OCI-LY1 (cell line): Measurements from ENCODE around the gene SPRR2F.
"Not testable (repeated sequence)": the region's sequence is repeated elsewhere in the genome, so short reads cannot be mapped to it uniquely, and the experiment has no call there.

Experiments used
- H2AFZ ChIP-seq: fragments of 200-600 bp; sonication (generic), shearing (Covaris generic); 2 replicates; pipeline ENCODE4 v1.6.0; 2014; ENCODE audit warnings: antibody characterized with exemption, mild to moderate bottlenecking, low read length
- H3F3A ChIP-seq: fragments of 200-600 bp; sonication (generic), shearing (Covaris generic); 2 replicates; pipeline ENCODE4 v1.6.0; 2014; ENCODE audit warnings: mild to moderate bottlenecking, antibody characterized with exemption, low read length, moderate library complexity; ENCODE audit not compliant: insufficient read depth
- H3K27ac ChIP-seq: fragments of 200-600 bp; sonication (generic); 2 replicates; pipeline ENCODE4 v1.5.1; 2014; ENCODE audit warnings: low read length, mixed run types, mild to moderate bottlenecking, low read depth; ENCODE audit not compliant: poor library complexity, severe bottlenecking
- H3K27me3 ChIP-seq: fragments of 200-600 bp; sonication (generic); 2 replicates; pipeline ENCODE4 v1.6.0; 2014; ENCODE audit warnings: antibody characterized with exemption, mild to moderate bottlenecking, low read length, moderate library complexity; ENCODE audit not compliant: insufficient read depth
- H3K36me3 ChIP-seq: fragments of 200-600 bp; sonication (generic); 2 replicates; pipeline ENCODE4 v1.6.1; 2014; ENCODE audit warnings: mild to moderate bottlenecking, antibody characterized with exemption, low read length, moderate library complexity, mixed read lengths; ENCODE audit not compliant: insufficient read depth
- H3K4me1 ChIP-seq: fragments of 200-600 bp; sonication (generic); 2 replicates; pipeline ENCODE4 v1.5.1; 2014; ENCODE audit warnings: mild to moderate bottlenecking, low read length, moderate library complexity; ENCODE audit not compliant: insufficient read depth, severe bottlenecking
- H3K4me2 ChIP-seq: fragments of 200-600 bp; sonication (generic), shearing (Covaris generic); 2 replicates; pipeline ENCODE4 v1.6.1; 2014; ENCODE audit warnings: low read length
- H3K4me3 ChIP-seq: fragments of 200-600 bp; sonication (generic); 2 replicates; pipeline ENCODE4 v1.5.1; 2014; ENCODE audit warnings: low read length, low read depth, mild to moderate bottlenecking, mixed read lengths; ENCODE audit not compliant: poor library complexity, severe bottlenecking
- H3K79me2 ChIP-seq: fragments of 200-600 bp; shearing (Covaris generic); 2 replicates; pipeline ENCODE4 v1.6.1; 2016; ENCODE audit warnings: mixed run types, low read length, mixed read lengths; ENCODE audit not compliant: insufficient read depth
- H3K9ac ChIP-seq: fragments of 200-600 bp; sonication (generic), shearing (Covaris generic); 2 replicates; pipeline ENCODE4 v1.6.1; 2014; ENCODE audit warnings: mild to moderate bottlenecking, low read length, mixed read lengths
- H3K9me2 ChIP-seq: fragments of 200-600 bp; sonication (generic), shearing (Covaris generic); 2 replicates; pipeline ENCODE4 v1.6.1; 2014; ENCODE audit warnings: low read depth, mild to moderate bottlenecking, low read length, mixed read lengths
- H3K9me3 ChIP-seq: fragments of 200-600 bp; shearing (Covaris generic); 2 replicates; pipeline ENCODE4 v1.6.1; 2014; ENCODE audit warnings: low read length, mixed read lengths
- H4K20me1 ChIP-seq: fragments of 200-600 bp; sonication (generic), shearing (Covaris generic); 2 replicates; pipeline ENCODE4 v1.6.0; 2016; ENCODE audit warnings: mild to moderate bottlenecking, low read length; ENCODE audit not compliant: insufficient read depth
- CTCF ChIP-seq: fragments of 200-600 bp; sonication (generic), shearing (Covaris generic); IDR thresholded peaks from 2 replicates; pipeline ENCODE4 v1.5.1; 2017; ENCODE audit warnings: mild to moderate bottlenecking, antibody characterized with exemption, low read length, moderate library complexity, mixed read lengths
- EZH2 ChIP-seq: fragments of 200-600 bp; sonication (generic), shearing (Covaris generic); IDR thresholded peaks from 2 replicates; pipeline ENCODE4 v1.8.0; 2017; ENCODE audit warnings: borderline replicate concordance, mixed run types, mild to moderate bottlenecking, antibody characterized with exemption, low read length, moderate library complexity, mixed read lengths

Gene SPRR2F

GRCh38 chr1:153119491-153119971 is 6.2 kb upstream of the SPRR2F start:
- Histone ChIP-seq H3K4me2 (no peak overlapping the region), H3K4me3 (no peak overlapping the region), H3K9me2 (no peaks in the 10 kb centered on the region), H3K9ac (no peak overlapping the region), H3K27me3 (no peaks in the 10 kb centered on the region), H3K9me3 (no peaks in the 10 kb centered on the region), H3K4me1 (no peaks in the 10 kb centered on the region), H3K27ac (no peak overlapping the region), H2AFZ (no peak overlapping the region), H3F3A (no peaks in the 10 kb centered on the region), H3K79me2 (no peaks in the 10 kb centered on the region), H4K20me1 (no peaks in the 10 kb centered on the region), H3K36me3 (no peaks in the 10 kb centered on the region)
- TF ChIP-seq EZH2 (no peak), CTCF (no peak)

GRCh38 chr1:153115264-153115663 is 1.9 kb upstream of the SPRR2F start:
- H3K4me2 ChIP-seq, H3K79me2 ChIP-seq, H3K9me2 ChIP-seq, H3K36me3 ChIP-seq, H3F3A ChIP-seq, H2AFZ ChIP-seq, H3K9me3 ChIP-seq, H3K27ac ChIP-seq, H3K9ac ChIP-seq, H4K20me1 ChIP-seq, H3K27me3 ChIP-seq, H3K4me3 ChIP-seq, H3K4me1 ChIP-seq: not testable (repeated sequence)

GRCh38 chr1:153112454-153112853 is 862 bp downstream of the SPRR2F start:
- H3K9me3 ChIP-seq, H3K27me3 ChIP-seq, H3K9ac ChIP-seq, H3K4me1 ChIP-seq, H3K27ac ChIP-seq, H3K36me3 ChIP-seq, H2AFZ ChIP-seq, H3F3A ChIP-seq, H3K4me2 ChIP-seq, H3K4me3 ChIP-seq, H4K20me1 ChIP-seq, H3K9me2 ChIP-seq, H3K79me2 ChIP-seq: not testable (repeated sequence)

GRCh38 chr1:153100245-153100644 is 13.1 kb downstream of the SPRR2F start:
- H4K20me1 ChIP-seq = no peaks in the 10 kb centered on the region
- H3K79me2 ChIP-seq = no peaks in the 10 kb centered on the region
- no peaks in the 10 kb centered on the region for H3K36me3 ChIP-seq
- H3K27me3 ChIP-seq = no peaks in the 10 kb centered on the region
- H3F3A ChIP-seq = no peaks in the 10 kb centered on the region
- no peak overlapping the region for H2AFZ ChIP-seq
- H3K9me3 ChIP-seq = no peaks in the 10 kb centered on the region
- H3K4me2 ChIP-seq = no peak overlapping the region
- no peaks in the 10 kb centered on the region for H3K4me1 ChIP-seq
- no peak overlapping the region for H3K9ac ChIP-seq
- TF ChIP-seq EZH2 (no peak), CTCF (no peak)
- H3K4me3 ChIP-seq = no peak overlapping the region
- H3K27ac ChIP-seq = no peak overlapping the region
- no peaks in the 10 kb centered on the region for H3K9me2 ChIP-seq
